Cardiac septum (tissue), 1 donor: ENCODE data around the gene TRMT6. TPM values are rescaled to one million over a fixed set of nuclear protein-coding genes. Genes with fewer than 3 reads are reported as not detected.

Experiments used
- DNase-seq: peaks from one replicate; pipeline ENCODE4 v3.0.0-alpha.2; 2020; ENCODE audit warnings: low spot score
- intact Hi-C: fragments of 100-400 bp; cut with DNase I; formaldehyde crosslinking; loops from one replicate; pipeline ENCODE4 v1.14.0; 2022
- long read RNA-seq: library from polyadenylated mRNA; unstranded; transcript quantifications from one replicate; pipeline ENCODE4 v2.0.0, GENCODE V29; 2021
- total RNA-seq: library from RNA; stranded (reverse); fragmentation: NEBNext Ultra II Directional; extraction: Animal tissue kit (Norgen Biotek cat#: 25700); gene quantifications from one replicate; pipeline ENCODE4 v1.2.1, GENCODE V29; 2021
- donor health status: DM: no; HTN: no; CAD: no.

TRMT6 gene, protein sequence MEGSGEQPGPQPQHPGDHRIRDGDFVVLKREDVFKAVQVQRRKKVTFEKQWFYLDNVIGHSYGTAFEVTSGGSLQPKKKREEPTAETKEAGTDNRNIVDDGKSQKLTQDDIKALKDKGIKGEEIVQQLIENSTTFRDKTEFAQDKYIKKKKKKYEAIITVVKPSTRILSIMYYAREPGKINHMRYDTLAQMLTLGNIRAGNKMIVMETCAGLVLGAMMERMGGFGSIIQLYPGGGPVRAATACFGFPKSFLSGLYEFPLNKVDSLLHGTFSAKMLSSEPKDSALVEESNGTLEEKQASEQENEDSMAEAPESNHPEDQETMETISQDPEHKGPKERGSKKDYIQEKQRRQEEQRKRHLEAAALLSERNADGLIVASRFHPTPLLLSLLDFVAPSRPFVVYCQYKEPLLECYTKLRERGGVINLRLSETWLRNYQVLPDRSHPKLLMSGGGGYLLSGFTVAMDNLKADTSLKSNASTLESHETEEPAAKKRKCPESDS
- 13.5 TPM for total RNA-seq
- long read RNA-seq, transcript TRMT6-201 (11 exons, 2,327 nt), result major isoform, 20 of 45 reads
- long read RNA-seq, partial matches to known transcripts, result 21 of 45 reads
- long read RNA-seq, other reads (novel, unspliced or antisense), result 3 of 45 reads

DNA sequence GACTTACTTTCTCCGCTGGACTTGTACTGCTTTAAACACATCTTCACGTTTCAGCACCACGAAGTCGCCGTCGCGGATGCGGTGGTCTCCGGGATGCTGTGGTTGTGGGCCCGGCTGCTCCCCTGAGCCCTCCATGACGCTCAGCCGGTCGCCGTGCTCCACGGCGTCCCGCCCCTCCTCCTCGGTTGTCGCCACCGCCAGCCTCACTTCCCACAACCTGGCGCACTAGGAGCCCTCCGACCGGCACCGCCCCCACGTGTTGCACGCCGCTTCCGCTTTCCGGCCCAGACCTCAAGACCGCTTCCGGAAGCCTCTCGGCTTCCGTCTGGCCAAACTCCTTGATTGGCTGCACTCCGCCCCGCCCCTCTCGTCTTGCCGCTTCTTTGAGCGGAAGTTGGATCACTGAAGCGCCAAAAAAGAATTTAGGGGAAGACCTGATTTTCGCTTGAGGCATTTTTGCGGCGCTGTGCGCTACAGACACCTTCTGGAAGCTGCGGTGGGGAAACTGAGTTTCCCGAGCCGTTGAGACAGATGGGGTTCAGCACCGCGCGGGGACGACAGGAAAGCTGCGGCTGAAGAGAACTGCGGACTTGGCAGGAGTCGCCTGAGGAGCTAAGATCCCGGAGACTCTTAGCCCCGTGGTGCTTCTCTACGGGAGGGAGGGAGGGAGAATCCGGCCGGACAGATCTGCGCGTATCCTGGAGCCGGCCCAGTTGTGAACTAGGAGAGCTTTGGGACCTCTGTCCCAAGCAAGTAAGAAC lies at the start of gene TRMT6, which contains the start of gene MCM8:
Gene TRMT6, minus strand, starts transcription at position 263 of the 761 bp plus-strand sequence. Its CDS starts 128 bp downstream, at position 135.
Gene MCM8, plus strand, starts transcription at position 382 of the 761 bp plus-strand sequence. CDS start 1,364 bp downstream, outside the sequence.
- DNase-seq, result peak; percentile 98
- intact Hi-C loops, result loop anchor here (5.0 kb wide), 1 partner anchor 198 kb away; the partner anchor contains the start of gene SHLD1

DNA sequence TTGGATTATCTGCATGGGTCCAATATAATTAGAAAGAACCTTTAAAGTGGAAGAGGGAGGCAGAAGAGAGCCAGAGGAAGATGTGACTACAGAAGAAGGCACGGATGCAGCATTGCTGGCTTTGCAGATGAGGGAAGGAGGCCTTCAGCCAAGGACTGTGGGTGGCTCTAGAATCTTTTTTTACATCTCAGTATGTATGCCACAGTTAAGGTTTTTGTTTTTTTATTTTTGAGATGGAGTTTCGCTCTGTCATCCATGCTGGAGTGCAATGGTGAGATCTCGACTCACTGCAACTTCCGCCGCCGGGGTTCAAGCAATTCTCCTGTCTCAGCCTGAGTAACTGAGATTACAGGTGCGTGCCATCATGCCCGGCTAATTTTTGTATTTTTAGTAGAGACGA lies 49.5 kb upstream of the TRMT6 start:
- intact Hi-C loops, result no loop called here
- no peak for DNase-seq

DNA sequence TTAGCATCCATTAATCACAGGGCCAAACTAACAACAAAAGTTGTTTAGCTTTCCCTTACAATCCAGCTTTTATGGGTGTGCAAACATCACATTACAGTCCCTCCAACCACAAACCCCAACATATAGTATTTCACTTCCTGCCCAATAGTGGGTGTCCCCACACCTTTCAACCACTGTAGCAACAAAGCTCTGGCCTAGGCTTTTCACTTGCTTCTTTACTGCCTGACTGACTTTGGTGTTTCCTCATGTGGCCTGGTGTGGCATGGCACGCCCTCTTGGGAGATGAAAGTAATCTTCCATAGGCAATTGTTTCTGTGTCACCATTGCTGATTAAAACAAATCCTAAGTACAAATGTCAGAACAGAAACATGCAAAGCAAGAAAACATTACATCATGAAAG lies 46.4 kb upstream of the TRMT6 start:
- no peak for DNase-seq
- intact Hi-C loops, result no loop called here

DNA sequence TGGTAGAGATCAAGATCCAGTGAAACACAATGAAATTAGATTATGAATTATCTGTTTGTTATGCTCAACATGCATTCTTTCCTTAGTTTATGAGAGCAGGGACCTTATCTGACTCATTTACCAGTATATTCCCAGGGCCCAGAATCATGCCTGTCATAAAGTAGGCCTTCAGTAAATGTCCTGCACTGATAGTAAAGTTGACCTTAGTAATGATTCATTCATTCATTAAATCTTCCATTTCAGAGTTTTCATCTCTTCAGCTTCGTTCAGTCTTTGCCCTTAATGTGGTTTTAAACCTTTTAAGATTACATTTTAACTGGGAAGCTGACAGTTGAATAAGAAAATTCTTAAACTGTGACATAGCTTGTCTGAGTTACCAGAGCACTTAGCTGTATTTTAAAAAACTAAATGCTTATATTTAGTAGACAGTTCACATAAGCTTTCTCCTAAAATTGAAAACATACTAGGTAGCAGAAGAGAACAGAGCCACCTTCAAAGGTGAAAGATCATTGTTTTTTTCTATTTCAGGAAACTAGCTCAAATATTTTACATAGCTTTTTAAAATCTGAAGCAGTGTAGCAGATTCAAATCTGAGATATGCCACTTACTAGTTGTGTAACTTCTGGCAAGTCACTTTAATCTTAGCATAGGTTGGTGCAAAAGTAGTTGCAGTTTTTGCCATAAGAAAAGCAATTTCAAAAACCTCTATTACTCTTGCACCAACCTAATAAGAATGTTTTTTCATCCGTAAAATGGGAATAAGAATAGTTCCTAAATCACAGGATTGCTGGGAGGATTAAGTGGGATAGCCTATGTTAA lies 41.5 kb upstream of the TRMT6 start:
- intact Hi-C loops, result no loop called here
- no peak for DNase-seq

DNA sequence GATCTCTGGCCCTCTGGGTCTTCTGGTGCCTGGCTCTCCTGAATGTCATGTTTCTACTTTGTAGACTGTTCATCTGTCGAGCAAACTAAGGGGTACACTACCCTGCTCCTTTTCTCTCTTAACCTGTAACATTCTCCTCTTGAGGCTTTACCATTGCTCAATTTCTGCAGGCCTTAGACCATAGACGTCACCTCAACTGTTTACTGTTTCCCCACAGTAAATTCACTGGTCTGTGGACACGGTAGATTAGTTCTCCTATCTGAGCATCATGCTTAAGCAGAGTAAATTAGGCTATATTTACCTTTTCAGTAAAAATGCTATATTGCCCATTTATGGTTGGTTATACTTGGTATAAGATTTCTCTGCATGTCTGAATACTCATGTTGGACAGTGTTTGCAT lies 40.6 kb upstream of the TRMT6 start:
- DNase-seq, result no peak
- intact Hi-C loops, result no loop called here

DNA sequence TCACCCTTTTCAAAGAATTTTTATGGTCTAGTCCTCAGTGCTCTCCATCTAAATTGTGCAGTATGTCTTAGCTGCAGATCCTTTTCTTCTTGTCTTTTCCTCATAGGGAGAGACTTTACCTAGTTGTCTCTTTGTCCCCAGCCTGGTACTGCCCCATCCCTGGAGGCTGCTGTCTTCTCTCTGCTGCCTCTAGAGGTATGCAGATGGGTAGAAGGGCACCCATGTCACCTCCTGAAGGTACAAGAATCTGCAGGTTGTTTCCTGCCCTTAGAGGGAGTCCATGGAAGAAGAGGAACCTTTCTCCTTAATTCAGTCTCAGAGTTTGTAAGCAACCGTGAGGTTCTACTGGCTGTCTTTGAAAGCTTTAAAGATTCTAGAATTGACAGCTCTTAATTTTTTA lies 39.2 kb upstream of the TRMT6 start:
- DNase-seq, result no peak
- intact Hi-C loops, result no loop called here

DNA sequence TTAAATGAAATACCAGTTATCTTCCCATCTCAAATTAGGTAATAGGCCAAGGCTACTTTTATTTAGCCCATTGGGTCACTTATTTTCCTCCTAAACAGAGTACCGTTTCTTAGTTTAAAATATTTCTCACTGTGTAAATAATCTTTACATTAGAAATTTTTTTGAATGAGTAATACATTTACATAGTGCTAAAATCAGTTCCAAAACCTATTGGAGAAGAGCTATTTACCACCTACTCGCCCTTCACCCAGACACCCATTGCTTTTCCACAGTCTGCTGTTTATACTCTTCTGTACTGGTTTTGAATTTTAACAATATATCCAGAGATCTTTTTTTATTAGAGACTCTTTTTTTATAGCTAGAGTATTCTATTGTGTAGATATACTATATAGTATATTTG lies 37.0 kb upstream of the TRMT6 start:
- no peak for DNase-seq
- intact Hi-C loops, result no loop called here

DNA sequence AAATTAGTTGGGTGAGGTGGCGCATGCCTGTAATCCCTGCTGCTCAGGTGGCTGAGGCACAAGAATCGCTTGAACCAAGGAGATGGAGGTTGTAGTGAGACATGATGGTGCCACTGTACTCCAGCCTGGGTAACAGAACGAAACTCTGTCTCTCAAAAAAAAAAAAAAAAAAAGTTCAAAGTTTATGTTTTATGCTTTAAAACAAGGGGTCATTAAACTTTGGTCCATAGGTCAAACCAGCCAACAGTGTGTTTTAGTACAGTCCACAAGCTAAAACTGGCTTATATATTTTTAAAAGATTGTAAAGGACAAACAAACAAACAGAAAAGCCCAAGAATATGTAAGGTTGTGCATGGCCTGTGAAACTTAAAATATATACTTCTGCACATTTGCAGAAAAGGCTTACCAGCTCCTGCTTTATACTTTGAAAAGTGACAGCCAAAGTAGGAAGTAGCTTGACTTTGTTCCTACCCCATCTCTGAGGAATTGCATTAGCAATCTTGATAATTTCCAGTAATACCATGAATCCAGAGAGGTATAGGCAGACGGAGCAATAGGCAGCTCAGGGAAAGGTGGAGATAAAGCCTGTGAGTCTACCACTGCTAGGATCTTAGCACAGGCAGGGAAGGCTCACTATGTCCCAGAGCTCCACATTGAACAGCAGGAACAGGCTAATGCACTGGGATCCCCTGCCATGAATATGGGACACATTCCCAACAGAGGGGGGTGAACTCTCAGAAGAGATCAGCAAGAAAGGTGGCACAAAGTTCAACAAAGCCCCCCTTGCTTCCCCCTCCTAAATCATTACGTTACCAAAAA lies 30.6 kb upstream of the TRMT6 start:
- intact Hi-C loops, result no loop called here
- DNase-seq, result no peak

DNA sequence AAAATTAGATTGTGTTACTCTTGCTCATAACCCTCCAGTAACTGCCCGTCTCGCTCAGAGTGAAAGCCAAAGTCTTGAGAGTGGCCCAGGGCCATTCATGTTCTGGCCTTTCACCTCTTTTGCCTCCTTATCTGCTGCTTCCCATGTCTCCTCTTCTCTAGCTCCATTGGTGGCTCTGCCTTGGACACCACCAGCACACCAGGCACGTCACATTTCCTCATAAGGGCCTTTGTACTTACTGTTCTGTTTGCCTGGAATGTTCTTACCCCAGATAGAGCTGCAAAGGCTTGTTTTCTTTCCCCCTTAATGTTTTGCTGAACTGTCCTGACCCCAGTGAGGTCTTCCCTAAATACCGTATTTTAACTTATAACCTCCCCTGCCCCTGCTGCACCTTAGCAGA lies 29.5 kb upstream of the TRMT6 start:
- intact Hi-C loops, result no loop called here
- no peak for DNase-seq

DNA sequence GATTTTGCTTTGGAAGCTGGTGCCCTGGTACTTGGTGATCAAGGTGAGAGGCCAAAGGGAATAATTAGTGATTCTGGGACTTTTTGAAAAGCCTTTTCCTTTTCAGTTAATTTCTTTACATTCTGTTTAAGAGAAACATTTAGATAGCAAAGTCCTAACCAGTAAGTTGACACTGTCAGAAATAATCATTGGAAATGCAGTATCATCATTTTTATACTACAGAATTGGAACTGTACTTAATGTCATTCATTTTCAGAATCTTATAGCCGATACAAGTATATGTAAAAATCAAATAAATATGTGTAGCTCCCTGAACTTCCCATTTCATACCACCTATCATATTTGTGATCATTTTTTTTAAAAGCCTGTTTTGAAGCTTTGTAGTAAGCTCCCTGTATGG lies 27.6 kb upstream of the TRMT6 start:
- DNase-seq, result no peak
- intact Hi-C loops, result no loop called here

DNA sequence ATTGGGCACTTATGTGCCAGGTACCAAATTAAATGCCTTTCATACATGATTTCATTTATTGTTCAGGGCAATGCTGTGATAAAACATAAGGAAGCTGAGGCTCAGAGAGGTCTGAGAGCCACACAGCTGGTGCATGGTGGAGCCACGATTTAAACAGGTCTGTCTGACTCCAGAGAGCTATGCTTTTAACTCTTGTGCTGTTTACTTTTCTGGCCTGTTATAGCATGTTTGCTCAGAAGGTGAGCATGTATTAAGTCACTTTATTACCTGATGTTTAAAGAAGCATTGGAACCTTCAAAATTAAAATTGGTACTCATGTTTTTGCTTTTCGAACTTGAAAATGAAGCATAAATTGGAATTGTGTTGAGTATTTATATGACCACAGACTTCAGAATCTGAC lies 26.9 kb upstream of the TRMT6 start:
- DNase-seq, result no peak
- intact Hi-C loops, result no loop called here

DNA sequence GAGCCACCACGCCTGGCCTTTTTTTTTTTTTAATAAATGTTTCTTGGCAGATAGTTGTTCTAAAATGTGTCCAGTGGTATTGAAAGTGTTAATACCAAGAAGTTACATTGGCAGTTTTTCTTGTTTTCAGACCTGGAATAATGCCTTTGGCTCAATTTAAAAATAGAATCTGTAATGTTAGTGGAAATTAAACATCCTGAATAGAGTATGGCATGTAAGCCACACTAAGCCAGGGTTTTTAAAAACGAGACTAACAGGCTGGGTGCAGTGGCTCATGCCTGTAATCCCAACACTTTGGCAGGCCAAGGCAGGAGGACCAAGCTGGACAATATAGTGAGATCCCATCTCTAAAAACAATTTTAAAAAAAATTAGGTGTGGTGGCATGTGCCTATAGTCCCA lies 25.4 kb upstream of the TRMT6 start:
- intact Hi-C loops, result no loop called here

DNA sequence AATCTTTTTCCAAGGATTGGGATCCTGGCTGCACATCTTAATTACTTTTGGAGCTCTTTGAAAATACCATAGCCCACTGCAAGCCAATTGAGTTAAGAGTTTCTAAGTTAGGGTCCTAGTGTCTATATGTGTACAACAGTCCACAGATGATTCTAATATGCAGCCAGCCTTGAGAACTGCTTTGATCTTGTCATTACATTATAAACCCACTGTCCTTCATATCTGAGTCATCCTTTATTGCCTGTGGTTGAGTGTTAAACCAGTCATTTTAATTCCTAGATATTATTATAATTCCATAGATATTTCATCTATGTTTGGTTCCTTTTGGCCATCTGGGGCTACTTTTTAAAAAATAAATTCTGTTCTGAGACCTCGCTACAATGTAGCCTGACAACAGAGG lies 24.2 kb upstream of the TRMT6 start:
- intact Hi-C loops, result no loop called here
- DNase-seq, result no peak

More for the DNA sequence above, 25.4 kb upstream of the TRMT6 start:
- no peak for DNase-seq

DNA sequence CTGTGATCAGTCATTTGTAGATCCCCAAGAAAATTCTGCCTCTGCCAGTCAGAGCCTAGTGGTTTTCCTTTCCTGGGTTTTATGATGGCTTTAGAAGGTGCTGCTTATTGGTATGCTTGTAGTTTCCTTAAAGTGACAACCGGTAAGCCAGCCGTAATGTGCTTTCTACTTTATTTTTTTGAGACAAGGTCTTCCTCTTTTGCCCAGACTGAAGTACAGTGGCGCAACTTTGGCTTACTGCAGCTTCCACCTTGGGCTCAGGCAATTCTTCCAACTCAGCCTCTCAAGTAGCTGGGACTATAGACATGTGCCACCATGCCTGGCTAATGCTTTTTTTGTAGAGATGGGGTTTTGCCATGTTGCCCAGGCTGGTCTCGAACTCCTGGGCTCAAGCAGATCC lies 23.6 kb upstream of the TRMT6 start:
- DNase-seq, result no peak
- intact Hi-C loops, result no loop called here

DNA sequence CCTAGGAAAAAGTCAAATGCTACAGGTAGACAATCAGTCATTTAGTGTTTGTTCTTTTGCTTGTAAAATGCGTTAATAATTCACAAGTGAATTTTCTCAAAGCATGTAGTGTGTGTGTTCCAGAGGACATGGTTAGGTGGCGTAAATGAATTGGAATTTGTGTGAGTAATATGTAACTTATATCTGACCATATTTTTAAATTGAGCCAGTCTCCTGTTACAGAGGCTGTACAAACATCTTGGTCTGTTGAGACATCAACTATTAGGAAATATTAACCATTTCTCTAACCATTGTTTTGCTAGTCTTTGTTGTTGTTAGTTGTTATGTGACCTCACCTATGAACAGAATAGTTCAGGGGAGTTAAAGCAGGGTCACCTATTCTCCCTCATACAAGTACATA lies 22.8 kb upstream of the TRMT6 start:
- intact Hi-C loops, result no loop called here

DNA sequence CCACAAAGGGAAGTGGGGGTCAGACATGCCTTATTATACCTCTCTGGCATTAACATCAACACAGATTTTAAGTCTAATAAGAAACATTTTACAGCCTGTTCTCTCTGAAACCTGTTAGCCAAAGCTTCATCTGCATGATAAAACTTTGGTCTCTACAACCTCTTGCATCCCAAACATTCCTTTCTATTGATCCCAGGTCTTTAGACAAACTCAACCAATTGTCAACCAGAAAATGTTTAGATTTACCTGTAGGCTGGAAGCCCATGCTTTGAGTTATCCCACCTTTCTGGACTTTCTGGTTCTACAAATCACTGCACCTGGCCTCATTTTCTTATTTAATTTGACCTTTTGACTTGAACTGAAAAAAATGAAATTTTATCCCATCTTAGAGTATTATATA lies 20.9 kb upstream of the TRMT6 start:
- DNase-seq, result no peak
- intact Hi-C loops, result no loop called here

More for the DNA sequence above, 22.8 kb upstream of the TRMT6 start:
- DNase-seq, result no peak

DNA sequence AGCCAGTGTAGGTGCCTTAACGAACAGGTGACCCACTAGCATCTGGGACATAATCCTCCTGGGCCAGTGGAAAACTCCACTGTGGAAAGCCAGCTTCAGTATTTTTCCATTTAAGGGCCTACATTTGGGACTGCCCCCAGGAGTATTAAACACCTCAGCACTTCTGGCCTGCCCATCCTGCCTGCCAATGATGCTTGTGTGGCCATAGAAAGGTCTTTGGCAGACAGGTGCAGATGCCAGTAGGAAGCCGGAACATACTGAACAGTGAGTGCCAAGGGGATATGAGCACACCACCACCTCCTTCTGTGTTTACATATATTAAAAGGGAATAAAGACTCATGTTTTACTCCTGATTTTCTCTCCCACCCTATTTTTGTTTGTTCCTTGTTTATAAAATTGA lies 20.0 kb upstream of the TRMT6 start:
- DNase-seq, result no peak
- intact Hi-C loops, result no loop called here

DNA sequence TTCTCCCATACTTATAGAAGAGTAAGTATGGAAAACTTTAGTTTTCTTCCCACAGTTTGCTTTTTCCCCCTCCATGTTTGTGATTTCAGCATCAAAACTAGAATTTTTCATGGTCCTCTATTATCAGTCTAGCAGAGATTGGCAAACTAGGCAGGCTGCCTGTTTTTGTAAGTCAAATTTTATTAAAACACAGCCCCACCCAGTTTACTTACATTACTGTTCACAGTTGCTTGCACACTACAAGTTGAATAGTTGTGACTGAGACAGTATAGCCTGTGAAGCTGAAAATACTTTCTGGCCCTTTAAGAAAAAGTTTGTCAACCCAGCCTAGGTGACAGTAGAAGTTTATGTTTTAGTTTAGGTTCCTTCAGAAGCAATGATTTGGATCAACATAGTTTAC lies 19.6 kb upstream of the TRMT6 start:
- no peak for DNase-seq
- intact Hi-C loops, result no loop called here
